M059J (cell line): ENCODE data around the gene MGAT4B. TPM values are rescaled to one million over a fixed set of nuclear protein-coding genes. Genes with fewer than 3 reads are reported as not detected.

Experiments used
- DNase-seq: peaks from one replicate; pipeline ENCODE4 v3.0.0-alpha.2; 2012; ENCODE audit warnings: low read depth
- total RNA-seq: library from RNA; depleted of rRNA; stranded (reverse); fragments of >200 nt; shearing (Covaris generic); gene quantifications from 2 replicates; pipeline ENCODE4 v1.2.3, GENCODE V29; 2014

The MGAT4B gene
- total RNA-seq, 1 experiment from 2014 or later = 187 TPM

GRCh38 chr5:179812135-179812825 lies 5.6 kb upstream of the MGAT4B start:
- DNase-seq = no peak

GRCh38 chr5:179805529-179806249 lies 977 bp downstream of the MGAT4B start:
- DNase-seq = peak; percentile 52

- DNase-seq = no peak
Measured at GRCh38 chr5:179805070-179805528, 1.6 kb downstream of the MGAT4B start.

GRCh38 chr5:179804555-179804947 lies 2.1 kb downstream of the MGAT4B start:
- no peak for DNase-seq

GRCh38 chr5:179803651-179804554 lies 2.8 kb downstream of the MGAT4B start:
- peak; percentile 54 for DNase-seq

- no peak for DNase-seq
Measured at GRCh38 chr5:179802950-179803562, 3.6 kb downstream of the MGAT4B start.

GRCh38 chr5:179802207-179802883 lies 4.3 kb downstream of the MGAT4B start:
- DNase-seq = no peak

- DNase-seq = no peak
Measured at GRCh38 chr5:179801304-179802206, 5.1 kb downstream of the MGAT4B start.

GRCh38 chr5:179800696-179801201 lies 5.9 kb downstream of the MGAT4B start:
- DNase-seq = no peak

- no peak for DNase-seq
Measured at GRCh38 chr5:179800071-179800695, 6.5 kb downstream of the MGAT4B start.

GRCh38 chr5:179799644-179799973 lies 7.1 kb downstream of the MGAT4B start:
- no peak for DNase-seq

- DNase-seq = no peak
Measured at GRCh38 chr5:179798771-179799643, 7.7 kb downstream of the MGAT4B start.

- DNase-seq = no peak
Measured at GRCh38 chr5:179798144-179798770, 8.4 kb downstream of the MGAT4B start.

- no peak for DNase-seq
Measured at GRCh38 chr5:179797741-179798140, 8.9 kb downstream of the MGAT4B start.

GRCh38 chr5:179796877-179797608 lies 9.6 kb downstream of the MGAT4B start:
- no peak for DNase-seq

- peak; percentile 75 for DNase-seq
Measured at GRCh38 chr5:179795863-179796833, 10.5 kb downstream of the MGAT4B start.
